B cell (primary cell): ENCODE data around the gene ADK. TPM values are rescaled to one million over a fixed set of nuclear protein-coding genes. Genes with fewer than 3 reads are reported as not detected.

Source experiments
- ATAC-seq: fragments of 200-7000 bp; cut with Tn5 transposase; one replicate; pipeline ENCODE4 v1.10.0; 2021; ENCODE audit warnings: low read depth, mild to moderate bottlenecking, moderate number of reproducible peaks, moderate library complexity
- CTCF ChIA-PET: fragments of 350-600 bp; sonication (Branson Sonifier 250); formaldehyde crosslinking; loops from one replicate; lab custom pipeline; 2021; ENCODE audit warnings: antibody characterized with exemption, inconsistent platforms; lab: Charles Lee
- POLR2A ChIA-PET: fragments of 350-600 bp; sonication (Branson Sonifier 250); formaldehyde crosslinking; loops from one replicate; lab custom pipeline; 2021; ENCODE audit warnings: antibody characterized with exemption; lab: Charles Lee
- DNase-seq: peaks from one replicate; pipeline ENCODE4 v3.0.0; 2013
- H2AFZ ChIP-seq: 2 replicates; pipeline ENCODE4 v1.6.1; 2012; ENCODE audit warnings: mild to moderate bottlenecking, low read depth, low read length; ENCODE audit not compliant: insufficient read depth, poor library complexity, severe bottlenecking
- H3K27ac ChIP-seq, 2 donors: 1 replicate in 1 of 2; 2 replicates in 1 of 2; pipeline ENCODE4 v1.5.1; 2012 to 2013; ENCODE audit warnings: low read length in 2 of 2, mild to moderate bottlenecking in 2 of 2, moderate library complexity in 1 of 2
- H3K27me3 ChIP-seq, 4 experiments: fragments of 200-600 bp in 1 of 4; sonication (generic) in 1 of 4; replicated peaks in 1 of 4; 1 replicate in 2 of 4; 2 replicates in 2 of 4; pipeline versions ENCODE4 v1.6.1 to v1.7.0; 2013 to 2016; ENCODE audit warnings: low read length in 3 of 4, mild to moderate bottlenecking in 2 of 4, mixed read lengths in 1 of 4, moderate library complexity in 1 of 4; ENCODE audit not compliant: insufficient read depth in 4 of 4, control insufficient read depth in 3 of 4; ENCODE audit errors: control extremely low read depth in 1 of 4
- H3K36me3 ChIP-seq, 2 experiments: replicated peaks in 1 of 2; 1 replicate in 1 of 2; 2 replicates in 1 of 2; pipeline versions ENCODE4 v1.6.1 to v1.7.1; 2013; ENCODE audit warnings: low read length in 1 of 2; ENCODE audit not compliant: insufficient read depth in 2 of 2, control insufficient read depth in 1 of 2; ENCODE audit errors: control extremely low read depth in 1 of 2, extremely low read depth in 1 of 2
- H3K4me1 ChIP-seq, 2 donors: fragments of 200-600 bp in 1 of 2; sonication (generic) in 1 of 2; 1 replicate in 1 of 2; 2 replicates in 1 of 2; pipeline versions ENCODE4 v1.5.1 to v1.6.1; 2013 to 2017; ENCODE audit warnings: low read length in 2 of 2; ENCODE audit not compliant: control insufficient read depth in 2 of 2, insufficient read depth in 2 of 2
- H3K4me2 ChIP-seq: replicated peaks from 2 replicates; pipeline ENCODE3; 2012; ENCODE audit warnings: mild to moderate bottlenecking, low read depth, low read length; ENCODE audit not compliant: poor library complexity, severe bottlenecking
- H3K4me3 ChIP-seq, 5 experiments: fragments of 200-600 bp in 1 of 5; sonication (generic) in 1 of 5; 1 replicate in 3 of 5; 2 replicates in 2 of 5; pipeline versions ENCODE4 v1.5.1 to v1.7.0; 2011 to 2016; ENCODE audit warnings: low read length in 4 of 5, mild to moderate bottlenecking in 4 of 5, low read depth in 2 of 5, control low read depth in 1 of 5, moderate library complexity in 1 of 5; ENCODE audit not compliant: insufficient read depth in 1 of 5; ENCODE audit errors: control extremely low read depth in 1 of 5, extremely low read depth in 1 of 5
- H3K79me2 ChIP-seq: fragments of 200-600 bp; sonication (generic); one replicate; pipeline ENCODE4 v1.6.0; 2016; ENCODE audit warnings: low read length; ENCODE audit not compliant: control insufficient read depth, insufficient read depth
- H3K9ac ChIP-seq: fragments of 200-600 bp; sonication (generic); 2 replicates; pipeline ENCODE4 v1.6.1; 2017; ENCODE audit warnings: mild to moderate bottlenecking, low read length, moderate library complexity
- H3K9me3 ChIP-seq, 3 donors: one replicate each; pipeline versions ENCODE4 v1.6.1 to v1.7.1; 2013; ENCODE audit warnings: low read length in 2 of 3; ENCODE audit not compliant: control insufficient read depth in 2 of 3, insufficient read depth in 1 of 3; ENCODE audit errors: control extremely low read depth in 1 of 3
- H4K20me1 ChIP-seq: 2 replicates; pipeline ENCODE4 v1.6.0; 2012; ENCODE audit warnings: mild to moderate bottlenecking, low read length; ENCODE audit not compliant: insufficient read depth, control insufficient read depth, poor library complexity, severe bottlenecking
- H3K27ac Mint-ChIP-seq: one replicate; pipeline ENCODE4 v1.8.0; 2021; ENCODE audit warnings: mixed read lengths
- H3K27me3 Mint-ChIP-seq: one replicate; pipeline ENCODE4 v1.8.0; 2021; ENCODE audit warnings: mixed read lengths
- H3K4me1 Mint-ChIP-seq: one replicate; pipeline ENCODE4 v1.8.0; 2021; ENCODE audit warnings: mixed read lengths
- H3K4me3 Mint-ChIP-seq: one replicate; pipeline ENCODE4 v1.8.0; 2021; ENCODE audit warnings: mixed read lengths
- H3K9me3 Mint-ChIP-seq: one replicate; pipeline ENCODE4 v1.8.0; 2022; ENCODE audit warnings: mixed read lengths; ENCODE audit not compliant: insufficient read depth
- EZH2 ChIP-seq: IDR thresholded peaks from 2 replicates; pipeline ENCODE4 v1.6.1; 2012; ENCODE audit warnings: borderline replicate concordance, low read depth, mild to moderate bottlenecking, moderate library complexity, low read length; ENCODE audit not compliant: insufficient read depth, poor library complexity, severe bottlenecking
- WGBS: methylation state at CpG from one replicate; pipeline ENCODE4 v1.1.5; 2013; ENCODE audit warnings: missing lambda C conversion rate; ENCODE audit not compliant: insufficient coverage; 5-methylcytosine and 5-hydroxymethylcytosine counted together
- intact Hi-C: fragments of 100-400 bp; cut with micrococcal nuclease; formaldehyde crosslinking; loops from one replicate; pipeline ENCODE4 v1.10.0; 2022
- polyA plus RNA-seq: library from polyadenylated mRNA; depleted of rRNA; stranded (reverse); fragments of >200 nt; gene quantifications from 2 replicates; pipeline ENCODE4 v1.2.3, GENCODE V29; 2012
- total RNA-seq, 2 donors: library from RNA; stranded (reverse); fragments of 120-200 nt in 1 of 2; gene quantifications; 1 replicate in 1 of 2; 2 replicates in 1 of 2; pipeline versions ENCODE4 v1.2.3 to v1.2.4, GENCODE V29; 2013 to 2022
- TF ChIP-seq, protein P1 (sequence below): fragments of 200-600 bp; IDR thresholded peaks from one replicate; pipeline ENCODE4 v1.8.0; 2022; ENCODE audit warnings: antibody characterized with exemption, mild to moderate bottlenecking

ADK gene
- total and polyA plus RNA-seq, 2 donors (not counting 1 experiment from before 2014, with no cell fraction given), result 37.2 to 52.6 TPM

DNA sequence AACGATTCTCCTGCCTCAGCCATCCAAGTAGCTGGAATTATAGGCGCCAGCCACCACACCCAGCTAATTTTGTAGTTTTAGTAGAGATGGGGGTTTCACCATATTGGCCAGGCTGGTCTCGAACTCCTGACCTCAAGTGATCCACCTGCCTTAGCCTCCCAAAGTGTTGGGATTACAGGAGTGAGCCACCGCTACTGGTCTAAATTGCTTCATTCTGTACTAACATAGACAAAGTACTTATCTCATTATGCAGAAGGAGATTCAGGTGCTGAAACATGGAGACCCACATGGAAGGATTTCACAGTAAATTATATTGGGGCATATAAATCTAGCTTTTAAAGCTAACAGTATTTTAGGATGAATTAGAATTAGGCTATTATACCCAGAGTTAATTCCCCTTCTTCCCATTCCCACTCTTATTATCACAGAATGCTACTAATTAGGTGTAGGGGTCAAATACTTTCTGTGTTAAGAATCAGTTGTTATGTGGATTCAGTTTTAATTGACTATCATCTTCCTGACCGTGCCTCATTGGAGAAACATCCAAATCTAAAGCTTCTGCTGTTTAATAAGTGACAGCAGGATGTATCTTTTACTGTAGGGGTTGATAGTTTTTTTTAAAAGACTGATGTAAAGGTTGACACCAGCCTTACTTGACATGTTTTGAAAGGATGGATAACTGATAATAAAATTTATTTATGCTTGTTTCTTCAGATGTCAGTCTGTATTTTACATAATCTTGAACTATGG lies 27.2 kb downstream of the ADK start:
- H3K27ac ChIP-seq, result peak overlapping the region; percentile 5 to 56
- peak overlapping the region; percentile 19 for H3K9ac ChIP-seq
- Mint-ChIP-seq H3K4me1 (peaks cover 58% of the 10 kb centered on the region), H3K27ac (peak overlapping the region; percentile 73), H3K4me3 (peak overlapping the region; percentile 58), H3K9me3 (no peaks in the 10 kb centered on the region), H3K27me3 (no peaks in the 10 kb centered on the region)
- H4K20me1 ChIP-seq, result peaks cover 12% of the 10 kb centered on the region
- intact Hi-C loops, result loop anchor here (5.0 kb wide), 2 partner anchors 34 to 49 kb away; no protein-coding TSS in a partner anchor
- ChIA-PET CTCF (interaction anchor here (0.6 to 1.6 kb wide), 7 partner anchors 27 to 1056 kb away, joined by 3 to 11 read pairs (median 4); partner anchors contain the start of genes ADK and AP3M1), POLR2A (interaction anchor here (0.6 to 3.5 kb wide), 7 partner anchors 9 to 842 kb away, joined by 3 to 31 read pairs (median 5); partner anchors contain the start of genes ADK and AP3M1)
- H3K4me1 ChIP-seq, result peaks cover 39 to 52% of the 10 kb centered on the region in 2 donors
- peak overlapping the region; percentile 57 for H3K4me2 ChIP-seq
- H3K4me3 ChIP-seq, result peak overlapping the region in 3 of 5 experiments; percentile 11 to 95 (median 40)
- H3K27me3 ChIP-seq, result no peaks in the 10 kb centered on the region
- H3K36me3 ChIP-seq, result peaks cover 0 to 2% of the 10 kb centered on the region in 2 experiments
- TF ChIP-seq, protein P1, sequence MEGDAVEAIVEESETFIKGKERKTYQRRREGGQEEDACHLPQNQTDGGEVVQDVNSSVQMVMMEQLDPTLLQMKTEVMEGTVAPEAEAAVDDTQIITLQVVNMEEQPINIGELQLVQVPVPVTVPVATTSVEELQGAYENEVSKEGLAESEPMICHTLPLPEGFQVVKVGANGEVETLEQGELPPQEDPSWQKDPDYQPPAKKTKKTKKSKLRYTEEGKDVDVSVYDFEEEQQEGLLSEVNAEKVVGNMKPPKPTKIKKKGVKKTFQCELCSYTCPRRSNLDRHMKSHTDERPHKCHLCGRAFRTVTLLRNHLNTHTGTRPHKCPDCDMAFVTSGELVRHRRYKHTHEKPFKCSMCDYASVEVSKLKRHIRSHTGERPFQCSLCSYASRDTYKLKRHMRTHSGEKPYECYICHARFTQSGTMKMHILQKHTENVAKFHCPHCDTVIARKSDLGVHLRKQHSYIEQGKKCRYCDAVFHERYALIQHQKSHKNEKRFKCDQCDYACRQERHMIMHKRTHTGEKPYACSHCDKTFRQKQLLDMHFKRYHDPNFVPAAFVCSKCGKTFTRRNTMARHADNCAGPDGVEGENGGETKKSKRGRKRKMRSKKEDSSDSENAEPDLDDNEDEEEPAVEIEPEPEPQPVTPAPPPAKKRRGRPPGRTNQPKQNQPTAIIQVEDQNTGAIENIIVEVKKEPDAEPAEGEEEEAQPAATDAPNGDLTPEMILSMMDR, result no peak
- no peak for TF ChIP-seq EZH2
- H2AFZ ChIP-seq, result no peak overlapping the region
- ATAC-seq (no peak), DNase-seq (no peak)
- H3K9me3 ChIP-seq, result no peaks in the 10 kb centered on the region
- WGBS, result 100% methylated on average over 1 of the region's 5 CpGs
- peaks cover 93% of the 10 kb centered on the region for H3K79me2 ChIP-seq
